ENCODE measurements around the gene BBX.

DNA sequence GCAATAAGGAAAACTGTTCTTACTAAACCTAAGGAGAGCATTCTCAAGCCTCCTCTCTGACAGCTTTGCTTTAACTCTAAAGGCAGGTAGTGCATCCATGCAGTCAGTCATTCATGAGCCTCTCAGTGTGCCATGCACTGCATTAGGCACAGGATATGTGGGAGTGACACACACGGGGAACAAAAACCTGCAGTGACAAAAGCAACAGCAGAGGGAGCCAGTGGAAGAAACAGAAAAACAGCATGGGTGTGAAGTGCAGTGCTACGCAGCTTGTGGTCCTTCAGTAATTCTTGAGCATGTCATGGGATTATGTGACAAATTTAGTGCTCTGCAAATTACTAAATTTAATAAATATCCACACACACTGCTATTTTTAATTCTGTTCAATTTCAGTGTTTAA is 230.7 kb downstream of the BBX start:
- no peak for TF ChIP-seq POLR2A (IDR thresholded peaks at IDR 0.05; ENCODE audit: low read length)
- no peak for TF ChIP-seq GATA1 (IDR thresholded peaks at IDR 0.05; ENCODE audit: low read depth, low read length)
